DMS114 treated with DMSO at 0.1 percent for 48 hours (cell line): ENCODE data around the gene CNTNAP2.

Experiments
- DNase-seq: peaks from one replicate; lab custom pipeline; 2025; ENCODE audit not compliant: unreplicated experiment; lab: John Stamatoyannopoulos, UW

The CNTNAP2 gene

DNA sequence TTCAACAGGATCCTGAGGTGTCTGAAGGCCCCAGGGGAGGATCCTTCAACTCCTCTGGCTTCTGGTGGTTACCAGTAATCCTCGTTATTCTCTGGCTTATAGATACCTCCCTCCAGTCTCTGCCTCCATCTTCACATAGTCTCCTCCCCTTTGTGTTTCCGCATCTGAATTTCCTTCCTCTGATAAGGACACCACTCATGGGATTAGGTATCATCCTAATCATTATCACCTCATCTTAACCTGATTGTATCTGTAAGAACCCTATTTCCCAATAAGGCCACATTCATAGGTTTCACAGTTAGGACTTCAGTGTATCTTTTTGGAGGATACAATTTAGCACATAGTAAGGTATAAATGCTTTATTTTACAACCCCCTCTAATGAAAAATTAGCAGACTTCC is 1189.2 kb downstream of the CNTNAP2 start:
- DNase-seq: no peak

DNA sequence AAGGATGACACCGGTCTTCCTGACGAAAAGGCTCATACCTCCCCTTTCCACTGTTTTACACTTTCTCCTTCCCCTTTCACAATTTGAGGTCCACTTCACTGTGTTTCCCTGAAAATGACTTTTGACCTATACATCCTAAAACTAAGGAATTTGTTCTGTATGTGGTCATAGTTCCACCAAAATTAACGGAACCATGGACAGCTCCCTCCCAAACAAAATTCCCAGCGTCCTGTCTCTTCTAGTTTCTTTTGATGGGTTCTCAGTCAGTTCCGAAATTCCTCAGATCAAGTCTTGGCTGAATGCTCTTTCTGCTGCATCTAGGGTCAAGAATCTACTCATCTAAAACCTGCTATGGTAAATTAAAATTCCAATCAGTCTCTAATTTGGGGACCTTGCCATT is 1191.9 kb downstream of the CNTNAP2 start:
- DNase-seq: no peak

DNA sequence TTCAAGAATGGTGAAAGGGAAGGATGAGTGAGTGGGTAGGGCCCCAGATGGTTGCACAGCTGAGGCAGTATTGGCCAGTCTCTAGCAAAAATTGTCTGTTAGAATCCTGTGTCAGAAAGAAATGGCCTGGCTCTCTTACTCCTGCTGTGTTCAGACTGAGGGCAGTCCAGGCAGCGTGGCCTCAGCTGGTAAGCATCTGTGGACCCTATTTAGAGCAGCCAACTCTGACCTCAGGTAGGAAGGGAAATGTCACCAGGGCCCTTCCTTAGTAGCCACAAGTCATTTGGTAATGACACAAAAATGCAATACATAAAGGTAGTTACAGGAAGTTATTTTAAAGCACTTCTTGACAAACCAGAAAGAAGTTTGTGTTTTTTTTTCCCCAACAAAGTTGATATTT is 1194.7 kb downstream of the CNTNAP2 start:
- no peak for DNase-seq

DNA sequence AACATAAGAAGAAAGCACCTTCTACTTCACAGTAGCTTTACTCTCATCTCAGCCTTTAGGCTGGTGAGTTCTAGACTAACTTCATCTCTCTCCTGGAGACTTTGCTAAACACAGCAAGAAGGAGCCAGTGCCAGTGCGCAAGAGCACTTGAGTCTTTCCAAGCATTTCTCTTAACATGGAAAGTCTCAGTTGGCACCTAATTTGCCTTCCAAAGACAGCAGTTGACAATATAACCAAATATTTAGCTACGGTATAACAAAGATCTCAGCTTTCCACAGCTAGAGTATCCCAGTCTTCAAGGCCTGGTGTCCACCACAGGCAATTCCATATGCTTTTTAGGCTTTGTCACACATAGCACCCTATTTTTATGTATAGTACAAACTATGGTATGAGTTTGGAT is 1204.9 kb downstream of the CNTNAP2 start:
- no peak for DNase-seq

DNA sequence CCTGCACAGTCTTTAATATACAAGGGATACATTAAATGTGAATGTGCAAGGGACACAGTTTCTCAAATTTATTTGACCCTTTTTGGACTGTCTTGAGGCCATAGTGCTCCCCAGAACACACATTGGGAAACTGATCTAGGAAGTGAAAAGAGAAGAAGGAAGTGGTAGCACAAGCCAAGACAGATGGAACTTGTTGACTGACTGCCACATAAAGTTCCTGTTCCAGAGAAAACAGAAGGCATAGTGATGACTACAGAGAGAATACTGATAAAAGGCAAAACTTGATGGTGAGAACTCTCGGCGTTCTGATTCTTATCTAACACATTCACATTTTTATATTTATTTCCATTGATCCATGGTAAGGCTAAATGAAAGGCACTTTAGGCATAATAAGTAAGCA is 1216.4 kb downstream of the CNTNAP2 start:
- DNase-seq: no peak

DNA sequence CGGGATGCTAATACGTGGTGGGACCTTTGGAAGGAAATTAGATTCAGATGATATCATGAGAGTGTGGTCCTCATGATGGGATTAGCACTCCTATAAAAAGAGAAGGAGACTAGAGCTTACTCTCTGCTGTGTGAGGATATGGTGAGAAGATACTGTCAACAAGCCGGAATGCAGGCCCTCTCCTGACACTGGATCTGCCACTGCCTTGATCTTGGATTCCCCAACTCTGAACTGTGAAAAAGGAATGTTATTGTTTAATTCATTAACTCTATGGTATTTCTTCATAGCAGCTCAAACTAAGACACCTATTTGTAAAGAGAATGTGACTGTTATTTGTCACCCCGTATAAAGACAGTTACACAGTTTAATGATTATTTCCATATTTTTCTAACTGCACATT is 1246.5 kb downstream of the CNTNAP2 start:
- no peak for DNase-seq

DNA sequence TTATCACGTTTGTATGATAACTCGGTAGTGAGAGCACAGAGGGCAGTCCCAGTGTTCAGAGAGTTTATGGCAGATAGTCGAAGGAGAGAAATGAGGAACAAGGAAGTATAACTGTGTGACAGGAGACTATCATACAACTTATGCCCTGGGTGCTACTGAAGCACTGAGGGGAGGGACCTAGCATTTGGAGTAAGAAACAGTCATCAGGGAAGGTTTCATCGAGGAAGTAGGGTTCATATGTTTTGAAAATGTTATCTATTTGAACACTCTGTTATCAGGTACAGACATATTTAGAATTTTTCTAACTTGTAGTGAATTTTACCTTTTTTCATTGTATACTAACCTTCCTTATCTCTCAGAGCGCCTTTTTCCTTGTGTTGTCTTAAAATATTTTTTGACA is 1259.6 kb downstream of the CNTNAP2 start:
- DNase-seq: no peak

DNA sequence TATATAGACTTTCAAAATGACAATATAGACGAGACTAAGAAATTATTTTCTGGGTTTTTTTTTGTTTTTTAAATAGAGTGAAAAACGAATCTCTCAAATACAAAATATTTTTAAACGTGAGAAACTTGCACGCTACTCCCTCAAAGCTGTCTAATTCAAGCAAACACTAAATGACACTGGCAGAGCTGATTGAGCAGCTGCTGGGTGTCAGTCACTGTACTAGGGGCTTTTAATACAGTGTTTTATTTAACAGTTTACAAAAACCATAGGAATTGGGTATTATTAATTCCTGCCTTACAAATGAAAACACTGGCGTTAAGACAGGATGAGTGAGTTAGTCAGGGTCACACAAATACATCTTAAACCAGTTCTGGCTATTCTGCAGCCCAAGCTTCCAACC is 1264.3 kb downstream of the CNTNAP2 start:
- DNase-seq: no peak

DNA sequence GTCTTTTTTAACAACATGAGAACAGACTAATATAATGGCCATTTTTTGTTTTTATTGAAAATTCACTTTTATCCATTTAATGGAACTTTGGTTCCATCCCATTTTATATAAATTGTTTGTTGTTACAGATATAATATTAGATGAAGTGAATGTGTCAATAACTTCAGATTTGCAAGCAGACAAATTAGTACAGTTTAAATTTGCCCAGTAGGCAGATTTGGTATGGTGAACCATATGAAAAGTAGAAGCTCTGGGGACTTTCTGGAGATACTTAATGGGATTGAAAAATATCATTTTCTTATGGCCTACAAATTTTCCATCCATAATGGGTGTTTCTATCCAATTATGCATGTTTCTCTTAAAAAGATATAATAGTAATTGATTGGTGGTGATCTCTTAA is 1277.7 kb downstream of the CNTNAP2 start:
- DNase-seq: no peak

DNA sequence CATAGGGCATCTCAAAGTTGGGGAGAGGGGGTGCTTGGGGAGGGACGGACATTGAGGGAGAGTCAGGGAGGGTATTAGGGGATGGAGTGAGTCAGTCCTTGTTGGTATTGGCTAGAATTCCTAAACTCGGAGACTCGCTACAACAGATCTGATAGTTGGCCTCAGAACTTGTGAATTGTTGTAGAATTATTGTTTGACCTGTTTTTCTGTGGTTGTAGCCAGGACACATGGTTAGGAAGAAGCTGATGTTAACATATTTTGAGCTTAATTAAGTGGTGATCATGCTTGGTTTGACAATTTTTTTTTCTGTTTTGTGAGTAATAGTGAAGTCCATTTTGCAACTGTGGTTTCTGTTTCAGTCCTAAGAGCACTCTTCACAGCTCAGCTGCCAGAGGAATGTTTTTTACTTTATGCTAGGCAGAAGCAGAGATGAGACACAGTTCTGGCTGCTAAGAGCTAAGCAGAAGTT is 1283.7 kb downstream of the CNTNAP2 start:
- DNase-seq: no peak

DNA sequence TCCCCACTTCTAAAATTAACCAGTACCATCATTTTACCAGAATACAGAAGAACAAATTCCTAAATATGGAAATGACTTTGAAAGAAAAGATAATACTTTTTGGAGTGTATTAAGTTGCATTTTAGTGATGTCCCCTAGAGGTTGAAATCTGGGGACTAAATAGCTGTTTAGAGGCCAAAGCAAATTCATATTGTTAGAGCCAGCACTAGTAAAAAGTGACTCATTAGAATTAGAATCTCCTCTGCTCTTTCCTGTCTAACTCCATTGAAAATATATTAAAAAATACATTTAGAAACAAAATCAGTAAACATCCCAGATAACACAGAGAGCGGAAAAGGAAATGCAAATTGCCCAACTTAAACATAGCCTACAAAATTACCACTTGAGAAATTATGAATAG is 1284.3 kb downstream of the CNTNAP2 start:
- DNase-seq: no peak

DNA sequence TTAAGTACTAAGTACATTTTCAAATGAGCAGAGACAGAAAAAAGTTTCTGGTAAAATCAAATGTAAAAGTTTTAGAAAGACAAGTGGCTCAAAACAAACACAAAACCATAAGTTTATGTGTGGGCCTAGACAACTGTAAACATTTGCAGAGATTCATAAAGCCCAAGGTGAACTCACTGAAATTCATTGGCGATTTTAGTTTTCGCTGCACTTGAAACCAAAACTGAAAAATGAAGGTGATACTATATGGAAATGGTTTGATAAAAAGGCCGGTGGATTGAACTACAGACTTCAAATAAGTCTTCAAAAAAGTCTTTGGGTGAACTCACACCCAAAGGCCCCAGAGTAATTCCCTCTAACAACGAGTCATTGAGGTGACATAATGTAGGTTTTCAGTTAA is 1289.0 kb downstream of the CNTNAP2 start:
- DNase-seq: no peak

DNA sequence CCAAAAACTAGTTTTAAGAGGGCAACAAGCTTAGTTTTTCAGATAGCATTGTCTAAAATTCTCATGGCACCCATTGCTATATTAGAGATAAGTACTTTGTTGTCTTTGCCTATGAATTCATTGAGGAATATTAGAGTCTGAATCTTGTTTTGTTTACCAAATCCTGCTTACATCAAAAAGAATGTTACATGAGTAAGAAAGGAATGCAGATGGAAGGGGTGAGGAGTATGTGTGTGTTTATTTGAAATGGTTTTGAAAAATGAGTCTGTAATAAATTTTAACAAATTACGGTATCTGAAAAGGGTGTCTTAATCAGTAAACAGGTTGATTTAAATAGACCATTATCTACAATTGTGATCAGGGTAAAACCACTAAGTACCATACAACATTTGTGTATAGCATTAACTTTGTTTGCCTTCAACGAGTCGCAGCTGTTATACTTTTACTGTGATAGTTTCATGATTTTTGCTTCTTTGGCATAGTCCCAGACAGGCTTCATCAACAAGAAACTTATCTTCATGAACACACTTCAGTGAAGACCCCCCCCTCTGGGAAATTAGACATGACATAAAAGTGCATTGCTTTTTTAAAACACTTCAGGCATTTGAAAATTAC is 1290.0 kb downstream of the CNTNAP2 start:
- no peak for DNase-seq

DNA sequence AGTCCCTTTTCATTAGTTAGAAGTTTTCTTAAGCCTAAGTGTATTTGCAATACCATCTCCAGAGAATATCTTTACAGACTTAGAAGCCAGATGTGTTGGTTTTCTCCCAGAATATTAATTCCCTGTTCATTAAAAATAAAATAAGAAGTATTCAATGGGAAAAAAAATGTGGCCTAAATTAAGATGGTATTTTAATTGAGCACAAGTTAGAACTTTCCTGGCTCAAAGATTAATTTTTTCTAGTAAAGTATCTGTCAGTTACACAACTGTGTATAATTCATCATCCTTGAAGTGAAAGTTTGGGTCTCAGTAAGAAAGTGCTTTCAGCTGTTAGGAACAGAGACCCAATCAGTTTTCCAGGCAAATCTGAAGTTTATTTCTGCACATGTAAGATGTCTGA is 1294.5 kb downstream of the CNTNAP2 start:
- DNase-seq: no peak

DNA sequence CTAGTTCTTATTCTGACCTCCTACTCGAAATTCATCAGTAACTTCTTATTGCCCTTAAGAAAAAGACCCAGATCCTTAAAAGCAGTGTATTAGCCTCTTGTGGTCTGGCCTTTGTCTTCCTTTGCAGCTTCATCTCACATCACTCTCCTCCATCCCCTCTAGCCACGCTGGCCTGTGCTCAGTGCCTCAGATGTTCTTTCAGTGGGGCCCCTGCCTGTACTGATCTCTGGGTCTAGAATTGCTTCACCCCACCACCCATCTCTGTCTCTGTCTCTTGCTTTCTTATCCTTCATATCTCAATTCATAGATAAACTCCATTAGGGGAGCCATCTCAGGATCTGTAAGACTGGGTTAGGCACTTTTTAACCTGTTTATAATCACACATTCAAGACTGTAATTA is 1295.5 kb downstream of the CNTNAP2 start:
- DNase-seq: no peak

DNA sequence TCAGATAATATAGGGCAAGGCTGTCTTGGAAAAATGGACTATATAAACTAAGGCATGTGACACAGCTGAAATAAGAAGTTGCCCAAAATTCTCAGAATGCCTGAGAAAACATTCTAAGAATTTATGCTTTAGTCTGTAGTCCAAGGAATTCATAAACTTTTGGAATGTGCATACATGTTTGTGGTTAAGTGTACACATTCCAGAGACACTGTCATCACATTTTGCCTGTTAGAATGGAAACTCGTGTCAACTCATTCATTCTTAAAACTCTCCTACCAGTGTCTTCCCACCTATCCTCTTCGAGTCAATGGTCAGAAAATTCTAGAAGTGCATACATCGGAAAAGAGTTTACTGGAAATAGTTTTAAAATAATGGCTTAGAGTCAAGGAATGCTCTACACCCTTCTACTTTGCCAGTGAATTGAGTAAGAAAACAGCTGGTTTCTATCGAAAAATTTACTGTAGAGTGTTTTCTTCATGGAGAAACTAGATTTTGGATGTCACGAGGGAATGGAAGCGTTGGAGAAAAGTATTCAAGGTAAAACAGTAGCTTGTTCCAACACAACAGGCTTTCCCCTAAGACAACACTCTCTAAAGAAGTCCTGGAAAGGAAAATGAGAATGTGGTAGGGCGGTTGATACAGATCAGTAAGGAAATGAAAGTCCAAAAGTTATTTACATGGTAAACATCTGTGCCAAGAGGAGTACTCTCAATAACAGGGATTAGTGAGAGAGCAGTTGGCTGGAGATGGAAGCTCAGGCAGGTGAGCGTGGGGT is 1296.4 kb downstream of the CNTNAP2 start:
- DNase-seq: no peak

DNA sequence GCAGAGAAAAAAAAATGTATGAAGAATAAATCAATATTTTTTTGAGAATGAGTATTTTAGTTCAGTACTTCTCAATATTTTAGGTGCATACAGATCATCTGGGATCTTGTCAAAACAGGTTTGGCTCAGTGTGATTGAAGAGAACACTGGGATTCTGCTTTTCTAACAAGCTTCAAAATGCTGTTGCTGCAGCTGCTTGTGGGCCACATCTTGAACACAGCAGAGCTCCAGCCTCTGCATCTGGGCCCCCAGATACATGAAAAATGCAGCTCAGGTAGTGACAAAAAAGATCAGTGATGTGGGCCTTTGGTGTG is 1296.9 kb downstream of the CNTNAP2 start:
- no peak for DNase-seq

DNA sequence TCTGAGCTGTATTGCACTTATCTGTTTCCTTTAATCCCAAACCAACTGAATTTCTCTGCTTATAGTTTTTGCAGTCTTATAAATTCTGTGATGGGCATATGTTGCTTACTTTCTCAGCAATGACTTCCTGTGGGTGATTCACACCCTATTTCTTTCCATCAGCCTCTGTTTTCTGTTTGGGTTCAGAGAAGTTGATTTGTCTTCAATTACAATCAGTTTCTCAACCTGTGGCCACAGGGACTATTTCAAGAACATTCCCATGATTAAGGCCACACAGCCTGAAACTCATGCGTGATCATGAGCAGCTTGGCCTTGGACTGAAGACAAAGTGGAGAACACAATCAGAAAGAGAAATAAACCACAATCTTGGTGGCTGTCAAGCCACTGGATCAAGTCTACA is 1299.4 kb downstream of the CNTNAP2 start:
- DNase-seq: no peak

DNA sequence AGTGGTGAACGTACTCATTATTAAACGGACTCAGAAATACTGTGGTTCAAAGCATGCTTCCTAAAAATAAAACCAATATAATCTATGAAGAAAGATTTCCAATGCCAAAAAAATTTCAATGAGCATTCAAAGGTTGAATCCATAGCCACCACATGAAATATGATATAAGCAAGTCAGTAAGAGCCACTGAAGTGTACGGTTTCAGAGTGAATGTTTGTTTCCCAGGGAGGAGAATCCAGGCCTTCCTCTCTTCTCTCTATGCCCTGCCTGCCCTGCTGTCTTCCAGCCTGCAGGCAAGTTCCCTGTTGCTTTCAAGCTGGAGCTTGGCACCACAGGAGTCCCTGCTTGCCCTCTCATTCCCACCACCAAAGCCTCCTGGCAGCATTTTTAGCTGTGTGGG is 1302.4 kb downstream of the CNTNAP2 start:
- DNase-seq: no peak

DNA sequence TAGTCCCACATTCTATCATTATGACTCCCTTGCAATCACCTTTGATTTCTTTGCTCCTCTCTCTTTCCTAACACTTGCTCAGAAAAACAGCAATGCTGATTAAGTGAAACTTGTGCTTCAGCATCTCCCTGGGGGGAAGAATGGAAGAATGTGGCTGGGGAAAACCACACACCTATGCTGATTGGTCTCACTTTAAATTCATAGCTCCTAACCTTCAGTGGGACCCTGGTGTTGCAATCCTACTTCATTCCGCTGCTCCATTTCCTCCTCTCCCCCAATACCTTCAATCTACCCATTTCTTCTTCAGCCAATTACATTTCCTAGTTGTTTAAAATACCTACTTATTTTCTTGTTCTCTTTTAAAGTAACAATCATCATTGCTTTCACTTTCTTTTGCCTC is 1307.3 kb downstream of the CNTNAP2 start:
- DNase-seq: no peak

DNA sequence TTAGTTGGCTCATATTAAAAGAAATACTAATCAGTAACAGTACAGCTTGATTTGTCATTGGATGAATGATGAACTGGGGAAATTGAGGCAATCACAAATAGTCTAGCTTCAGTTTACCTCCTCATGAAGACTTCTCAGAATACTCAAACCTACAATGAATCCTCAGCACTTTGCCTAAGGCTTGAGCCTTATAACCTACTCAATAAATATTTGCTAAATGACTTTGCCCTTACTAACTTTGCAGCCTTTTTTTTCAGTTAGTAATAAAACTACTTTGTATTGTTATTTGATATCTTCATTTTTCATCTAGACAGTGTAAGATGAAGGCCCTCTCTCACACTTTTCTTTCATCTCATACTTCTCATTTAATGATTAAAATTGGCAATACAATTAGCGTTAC is 1311.5 kb downstream of the CNTNAP2 start:
- no peak for DNase-seq

DNA sequence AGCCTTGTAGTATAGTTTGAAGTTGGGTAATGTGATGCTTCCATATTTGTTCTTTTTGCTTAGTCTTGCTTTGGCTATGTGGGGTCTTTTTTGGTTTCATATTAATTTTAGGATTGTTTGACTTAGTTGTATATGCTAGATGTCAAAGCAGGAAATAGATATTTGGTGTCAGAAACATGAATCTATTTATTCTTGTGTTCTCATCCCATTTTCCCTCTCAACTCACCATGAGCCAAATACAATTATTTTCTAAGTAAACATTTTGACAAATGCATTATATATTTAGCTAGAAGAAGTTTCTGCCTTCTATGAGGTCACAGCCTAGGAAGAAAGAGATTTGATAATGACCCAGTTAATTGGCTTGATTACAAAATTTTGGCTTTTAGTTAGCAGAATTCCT is 1313.4 kb downstream of the CNTNAP2 start:
- no peak for DNase-seq

DNA sequence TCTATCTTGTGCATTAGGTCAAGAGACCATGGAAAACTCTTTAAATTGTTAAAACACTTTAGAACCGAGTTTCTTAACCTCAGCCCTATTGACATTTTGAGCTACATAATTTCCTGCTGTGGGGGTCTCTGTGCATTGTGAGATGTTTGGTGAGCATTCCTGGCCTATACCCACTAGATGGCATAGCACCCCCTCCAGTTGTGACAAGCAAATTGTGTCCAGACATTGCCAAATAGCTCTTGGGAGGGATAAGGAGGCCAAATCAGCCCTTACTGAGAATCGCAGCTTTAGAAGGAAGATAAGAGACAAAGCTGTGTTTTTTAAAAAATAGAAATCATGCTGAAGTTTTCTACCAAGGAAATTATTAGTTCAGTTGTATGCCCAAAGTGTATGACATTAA is 1315.5 kb downstream of the CNTNAP2 start:
- no peak for DNase-seq
